HG03135 (cell line): ENCODE results near the gene TTLL12.
"Not testable (repeated sequence)": the region's sequence is repeated elsewhere in the genome, so short reads cannot be mapped to it uniquely, and the experiment has no call there.

Experiments used
- ATAC-seq: cut with Tn5 transposase; IDR thresholded peaks from one replicate; pipeline ENCODE4 v1.9.1; 2021; ENCODE audit warnings: mild to moderate bottlenecking, moderate library complexity; ENCODE audit not compliant: unreplicated experiment

TTLL12 gene

GRCh38 chr22:43157874-43158546 lies 28.9 kb downstream of the TTLL12 start:
- ATAC-seq, result no peak

- no peak for ATAC-seq
These were observed 30.5 kb downstream of the TTLL12 start for GRCh38 chr22:43156413-43156812.

- no peak for ATAC-seq
These were observed 31.1 kb downstream of the TTLL12 start for GRCh38 chr22:43155789-43156188.

GRCh38 chr22:43154887-43155536 lies 31.9 kb downstream of the TTLL12 start:
- no peak for ATAC-seq

- no peak for ATAC-seq
These were observed 33.0 kb downstream of the TTLL12 start for GRCh38 chr22:43153899-43154298.

GRCh38 chr22:43152357-43153071 lies 34.4 kb downstream of the TTLL12 start:
- ATAC-seq, result no peak

GRCh38 chr22:43152003-43152356 lies 35.0 kb downstream of the TTLL12 start:
- ATAC-seq, result no peak

- ATAC-seq, result no peak
These were observed 35.5 kb downstream of the TTLL12 start, which contains the start of gene TSPO for GRCh38 chr22:43151251-43152002. TSS of gene TSPO (plus strand) at chr22:43151559. CDS start at chr22:43159239, 7,680 bp downstream.

GRCh38 chr22:43150731-43151206 lies 36.2 kb downstream of the TTLL12 start:
- ATAC-seq, result no peak

GRCh38 chr22:43148581-43148980 lies 38.4 kb downstream of the TTLL12 start:
- no peak for ATAC-seq

GRCh38 chr22:43147821-43148220 lies 39.1 kb downstream of the TTLL12 start:
- ATAC-seq, result no peak

- ATAC-seq, result not testable (repeated sequence)
These were observed 40.6 kb downstream of the TTLL12 start for GRCh38 chr22:43146332-43146731.

GRCh38 chr22:43145371-43145770 lies 41.6 kb downstream of the TTLL12 start:
- not testable (repeated sequence) for ATAC-seq

- no peak for ATAC-seq
These were observed 42.0 kb downstream of the TTLL12 start for GRCh38 chr22:43144949-43145348.

- ATAC-seq, result peak; percentile 72
These were observed 43.9 kb downstream of the TTLL12 start, which contains the start of gene MCAT for GRCh38 chr22:43142880-43143562. TSS of gene MCAT (minus strand) at chr22:43143398. CDS start at chr22:43143348, 50 bp downstream.

GRCh38 chr22:43136801-43137200 lies 50.1 kb downstream of the TTLL12 start:
- ATAC-seq, result no peak

- no peak for ATAC-seq
These were observed 50.7 kb downstream of the TTLL12 start for GRCh38 chr22:43136255-43136654.

- ATAC-seq, result no peak
These were observed 51.4 kb downstream of the TTLL12 start for GRCh38 chr22:43135565-43135964.

- no peak for ATAC-seq
These were observed 52.4 kb downstream of the TTLL12 start for GRCh38 chr22:43134553-43134952.

- ATAC-seq, result no peak
These were observed 53.5 kb downstream of the TTLL12 start for GRCh38 chr22:43133401-43133800.
